Transverse colon (tissue), 4 donors: ENCODE data around the gene SPECC1.

Source experiments
- POLR2AphosphoS5 ChIP-seq, 3 donors: sonication (generic); formaldehyde crosslinking; IDR thresholded peaks; one replicate each; pipeline ENCODE4 v1.6.1; 2016; ENCODE audit warnings: antibody characterized with exemption in 3 of 3
- TF ChIP-seq, protein P1 (sequence below), 5 experiments: fragments of 200-600 bp in 3 of 5; fragments of 450-650 bp in 2 of 5; sonication (generic) in 3 of 5; IDR thresholded peaks; 1 replicate in 2 of 5; 2 replicates in 3 of 5; pipeline ENCODE4 v1.5.1; 2016 to 2017; ENCODE audit warnings: antibody characterized with exemption in 5 of 5, inconsistent platforms in 3 of 5, mild to moderate bottlenecking in 2 of 5, moderate library complexity in 1 of 5

DNA sequence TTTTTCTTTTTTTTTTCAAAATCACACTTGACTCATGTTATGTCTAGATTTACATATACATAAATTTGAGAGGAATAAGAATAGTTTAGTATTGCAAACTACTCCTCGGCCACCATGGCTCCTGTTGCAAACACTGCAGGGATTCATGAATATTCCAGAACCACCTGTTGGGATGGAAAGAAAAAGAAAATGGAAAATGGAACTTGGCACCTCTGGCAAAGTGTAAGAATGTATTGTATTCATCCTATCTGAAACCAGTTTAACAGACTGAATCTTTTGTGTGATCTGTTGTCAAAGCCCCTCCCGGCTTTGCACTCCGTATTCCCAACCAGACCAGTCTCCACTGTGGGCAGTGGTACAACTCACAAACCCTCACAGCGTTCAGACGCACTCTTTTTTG is 124.4 kb downstream of the SPECC1 start:
- TF ChIP-seq, protein P1, sequence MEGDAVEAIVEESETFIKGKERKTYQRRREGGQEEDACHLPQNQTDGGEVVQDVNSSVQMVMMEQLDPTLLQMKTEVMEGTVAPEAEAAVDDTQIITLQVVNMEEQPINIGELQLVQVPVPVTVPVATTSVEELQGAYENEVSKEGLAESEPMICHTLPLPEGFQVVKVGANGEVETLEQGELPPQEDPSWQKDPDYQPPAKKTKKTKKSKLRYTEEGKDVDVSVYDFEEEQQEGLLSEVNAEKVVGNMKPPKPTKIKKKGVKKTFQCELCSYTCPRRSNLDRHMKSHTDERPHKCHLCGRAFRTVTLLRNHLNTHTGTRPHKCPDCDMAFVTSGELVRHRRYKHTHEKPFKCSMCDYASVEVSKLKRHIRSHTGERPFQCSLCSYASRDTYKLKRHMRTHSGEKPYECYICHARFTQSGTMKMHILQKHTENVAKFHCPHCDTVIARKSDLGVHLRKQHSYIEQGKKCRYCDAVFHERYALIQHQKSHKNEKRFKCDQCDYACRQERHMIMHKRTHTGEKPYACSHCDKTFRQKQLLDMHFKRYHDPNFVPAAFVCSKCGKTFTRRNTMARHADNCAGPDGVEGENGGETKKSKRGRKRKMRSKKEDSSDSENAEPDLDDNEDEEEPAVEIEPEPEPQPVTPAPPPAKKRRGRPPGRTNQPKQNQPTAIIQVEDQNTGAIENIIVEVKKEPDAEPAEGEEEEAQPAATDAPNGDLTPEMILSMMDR (IDR thresholded peaks at IDR 0.05): no peak
- TF ChIP-seq POLR2AphosphoS5 (IDR thresholded peaks at IDR 0.05): no peak
